HCT116 (cell line): ENCODE data around the gene HSD17B1. TPM values are rescaled to one million over a fixed set of nuclear protein-coding genes. Genes with fewer than 3 reads are reported as not detected.

Source experiments
- ATAC-seq: fragments of 200-7000 bp; cut with Tn5 transposase; 2 replicates; pipeline ENCODE4 v1.9.1; 2020; ENCODE audit warnings: mild to moderate bottlenecking, moderate library complexity
- BruUV-seq: library from RNA; stranded (reverse); fragments of 400-500 nt; replicated peaks from 2 replicates; lab custom pipeline; 2021; lab: Mats Ljungman, UMichigan
- CTCF ChIA-PET: fragments of 300-600 bp; sonication (Branson Sonifier 250); formaldehyde crosslinking; loops from one replicate; lab custom pipeline; 2021; ENCODE audit warnings: antibody characterized with exemption; lab: Charles Lee
- POLR2A ChIA-PET: fragments of 300-600, 350-600 bp; sonication (Branson Sonifier 250); formaldehyde crosslinking; loops from one replicate; lab custom pipeline; 2021; ENCODE audit warnings: antibody characterized with exemption; lab: Charles Lee
- RAD21 ChIA-PET, 2 experiments: fragments of 300-600 bp; sonication (Branson Sonifier 250); formaldehyde crosslinking; loops; one replicate each; lab custom pipeline; 2023; ENCODE audit warnings: low total read pairs in 2 of 2; ENCODE audit not compliant: uncharacterized antibody in 2 of 2, unreplicated experiment in 2 of 2, low non-redundant PET in 1 of 2; lab: Charles Lee
- DNase-seq: peaks from one replicate; pipeline ENCODE4 v3.0.0-alpha.2; 2010; ENCODE audit warnings: low read depth, low spot score
- H2AFZ ChIP-seq: fragments of 200-600 bp; shearing (Covaris generic), sonication (generic); 2 replicates; pipeline ENCODE4 v1.6.1; 2017; ENCODE audit warnings: low read depth, mixed run types, mixed read lengths, antibody characterized with exemption, low read length; ENCODE audit not compliant: poor library complexity, severe bottlenecking
- H3K27ac ChIP-seq: 2 replicates; pipeline ENCODE4 v1.5.1; 2012; ENCODE audit warnings: low read depth, low read length
- H3K27me3 ChIP-seq: fragments of 200-600 bp; sonication (generic); 2 replicates; pipeline ENCODE4 v1.6.1; 2016; ENCODE audit warnings: mixed run types, low read length, mixed read lengths; ENCODE audit not compliant: insufficient read depth
- H3K36me3 ChIP-seq, 2 experiments: fragments of 200-500 bp in 1 of 2; fragments of 200-600 bp in 1 of 2; sonication (Bioruptor generic) in 1 of 2; sonication (generic) in 1 of 2; 2 replicates each; pipeline versions ENCODE4 v1.5.1 to v1.6.1; 2014 to 2016; ENCODE audit warnings: low read length in 2 of 2, inconsistent platforms in 1 of 2, mixed read lengths in 1 of 2, mixed run types in 1 of 2; ENCODE audit not compliant: insufficient read depth in 2 of 2, control insufficient read depth in 1 of 2
- H3K4me1 ChIP-seq, 2 experiments: fragments of 200-600 bp in 1 of 2; sonication (generic) in 1 of 2; 2 replicates each; pipeline versions ENCODE4 v1.5.1 to v1.6.1; 2012 to 2017; ENCODE audit warnings: low read length in 2 of 2, inconsistent platforms in 1 of 2, mild to moderate bottlenecking in 1 of 2, mixed read lengths in 1 of 2, mixed run types in 1 of 2, moderate library complexity in 1 of 2; ENCODE audit not compliant: insufficient read depth in 2 of 2, control insufficient read depth in 1 of 2
- H3K4me2 ChIP-seq: fragments of 200-600 bp; sonication (generic); 2 replicates; pipeline ENCODE4 v1.6.1; 2017; ENCODE audit warnings: mixed run types, low read length, mixed read lengths
- H3K4me3 ChIP-seq, 2 experiments: fragments of 200-600 bp in 1 of 2; sonication (generic) in 1 of 2; replicated peaks in 1 of 2; 2 replicates each; pipeline ENCODE4 v1.5.1; 2011 to 2016; ENCODE audit warnings: low read length in 2 of 2, control low read depth in 1 of 2, low read depth in 1 of 2, mild to moderate bottlenecking in 1 of 2, mixed read lengths in 1 of 2, mixed run types in 1 of 2
- H3K79me2 ChIP-seq: fragments of 200-600 bp; sonication (generic); 2 replicates; pipeline ENCODE4 v1.6.1; 2017; ENCODE audit warnings: mild to moderate bottlenecking, mixed run types, low read length, moderate library complexity, mixed read lengths; ENCODE audit not compliant: insufficient read depth
- H3K9ac ChIP-seq: fragments of 200-600 bp; sonication (generic); 2 replicates; pipeline ENCODE4 v1.6.1; 2016; ENCODE audit warnings: low read length, mixed read lengths
- H3K9me2 ChIP-seq: fragments of 200-600 bp; sonication (generic), shearing (Covaris generic); 2 replicates; pipeline ENCODE4 v1.6.1; 2017; ENCODE audit warnings: mixed run types, mild to moderate bottlenecking, moderate library complexity; ENCODE audit not compliant: insufficient read depth
- H3K9me3 ChIP-seq, 2 experiments: fragments of 200-500 bp in 1 of 2; fragments of 200-600 bp in 1 of 2; sonication (Bioruptor generic) in 1 of 2; sonication (generic) in 1 of 2; 2 replicates each; pipeline ENCODE4 v1.6.1; 2014 to 2017; ENCODE audit warnings: low read length in 2 of 2, mixed read lengths in 2 of 2, inconsistent platforms in 1 of 2, low read depth in 1 of 2, mild to moderate bottlenecking in 1 of 2, mixed run types in 1 of 2, moderate library complexity in 1 of 2; ENCODE audit not compliant: control insufficient read depth in 1 of 2, insufficient read depth in 1 of 2
- H4K20me1 ChIP-seq: fragments of 200-600 bp; sonication (generic), shearing (Covaris generic); 2 replicates; pipeline ENCODE4 v1.6.1; 2017; ENCODE audit warnings: mixed run types, mild to moderate bottlenecking, moderate library complexity; ENCODE audit not compliant: insufficient read depth
- CEBPB ChIP-seq: IDR thresholded peaks from 2 replicates; pipeline ENCODE4 v1.6.1; 2012; ENCODE audit warnings: low read depth
- ELF1 ChIP-seq: IDR thresholded peaks from 2 replicates; pipeline ENCODE4 v1.6.1; 2012; ENCODE audit warnings: low read depth, borderline replicate concordance
- EZH2phosphoT487 ChIP-seq: fragments of 200-600 bp; IDR thresholded peaks from 2 replicates; pipeline ENCODE4 v1.6.1; 2018; ENCODE audit warnings: antibody characterized with exemption, borderline replicate concordance
- FOSL1 ChIP-seq: IDR thresholded peaks from 2 replicates; pipeline ENCODE4 v1.6.1; 2012; ENCODE audit warnings: low read depth
- JUND ChIP-seq: IDR thresholded peaks from 2 replicates; pipeline ENCODE4 v1.6.1; 2012
- POLR2A ChIP-seq: IDR thresholded peaks from 2 replicates; pipeline ENCODE4 v1.7.0; 2011; ENCODE audit warnings: borderline replicate concordance; ENCODE audit not compliant: insufficient read depth, insufficient read length; ENCODE audit errors: extremely low read depth
- POLR2AphosphoS5 ChIP-seq: IDR thresholded peaks from 2 replicates; pipeline ENCODE4 v1.6.1; 2011; ENCODE audit warnings: mild to moderate bottlenecking, low read depth, low read length, moderate library complexity
- SIN3A ChIP-seq: IDR thresholded peaks from 2 replicates; pipeline ENCODE4 v1.6.1; 2012; ENCODE audit warnings: low read depth
- SP1 ChIP-seq: IDR thresholded peaks from 2 replicates; pipeline ENCODE4 v1.6.1; 2012; ENCODE audit warnings: low read depth
- SRF ChIP-seq: IDR thresholded peaks from 2 replicates; pipeline ENCODE4 v1.6.1; 2012; ENCODE audit warnings: low read depth
- TCF7L2 ChIP-seq: IDR thresholded peaks from 2 replicates; pipeline ENCODE4 v1.7.0; 2011; ENCODE audit warnings: borderline replicate concordance, inconsistent platforms; ENCODE audit not compliant: insufficient read depth, insufficient read length; ENCODE audit errors: extremely low read depth
- ZFX ChIP-seq: fragments of 450-650 bp; IDR thresholded peaks from 2 replicates; pipeline ENCODE4 v1.6.1; 2017
- ZNF274 ChIP-seq: fragments of 200-500 bp; sonication (Bioruptor generic); IDR thresholded peaks from 2 replicates; pipeline ENCODE4 v1.6.1; 2014; ENCODE audit warnings: mild to moderate bottlenecking, low read depth, low read length, inconsistent platforms
- intact Hi-C: fragments of 100-400 bp; cut with micrococcal nuclease; formaldehyde crosslinking; loops from 2 replicates; pipeline ENCODE4 v1.10.0; 2022
- total RNA-seq: library from RNA; stranded (reverse); gene quantifications from one replicate; pipeline ENCODE4 v1.2.1, GENCODE V29; 2021; ENCODE audit not compliant: unreplicated experiment
- TF ChIP-seq, protein P1 (sequence below), 3 experiments: fragments of 200-600 bp in 1 of 3; sonication (generic) in 1 of 3; IDR thresholded peaks in 2 of 3; conservative IDR thresholded peaks in 1 of 3; 2 replicates each; pipeline ENCODE4 v1.5.1; 2012 to 2017; ENCODE audit warnings: low read depth in 2 of 3, low read length in 2 of 3, antibody characterized with exemption in 1 of 3, borderline replicate concordance in 1 of 3, control low read depth in 1 of 3, mild to moderate bottlenecking in 1 of 3, mixed read lengths in 1 of 3, mixed run types in 1 of 3, moderate library complexity in 1 of 3; ENCODE audit not compliant: insufficient read depth in 1 of 3
- TF ChIP-seq, protein P2 (sequence below): IDR thresholded peaks from 2 replicates; pipeline ENCODE4 v1.6.1; 2012
- TF ChIP-seq, protein P3 (sequence below): IDR thresholded peaks from 2 replicates; pipeline ENCODE4 v1.6.1; 2012; ENCODE audit warnings: low read depth

The HSD17B1 gene
- total RNA-seq, 1 experiment from 2014 or later = 1.4 TPM

DNA sequence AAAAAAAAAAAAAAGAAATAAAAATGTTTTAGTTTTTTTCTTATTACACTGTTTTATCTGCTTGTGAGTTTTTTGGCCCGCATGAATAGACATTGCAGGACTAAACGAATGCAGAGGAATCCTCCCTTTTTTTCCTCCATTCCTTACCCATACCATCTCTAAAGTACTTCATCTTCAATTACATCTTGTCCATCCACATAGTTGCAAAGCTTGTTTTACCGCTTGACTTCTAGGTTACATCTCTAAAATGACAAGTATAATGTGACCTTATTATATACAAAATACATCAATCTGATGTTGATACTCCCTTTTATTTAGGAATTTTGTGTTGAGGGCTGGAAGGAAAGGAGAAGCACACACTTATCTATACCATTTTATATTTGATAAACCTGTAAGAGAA lies 43.7 kb downstream of the HSD17B1 start:
- no TSS peak for BruUV-seq
- no peak for TF ChIP-seq SIN3A
- TF ChIP-seq POLR2A = no peak
- no peak for TF ChIP-seq ZNF274
- TF ChIP-seq, protein P1, sequence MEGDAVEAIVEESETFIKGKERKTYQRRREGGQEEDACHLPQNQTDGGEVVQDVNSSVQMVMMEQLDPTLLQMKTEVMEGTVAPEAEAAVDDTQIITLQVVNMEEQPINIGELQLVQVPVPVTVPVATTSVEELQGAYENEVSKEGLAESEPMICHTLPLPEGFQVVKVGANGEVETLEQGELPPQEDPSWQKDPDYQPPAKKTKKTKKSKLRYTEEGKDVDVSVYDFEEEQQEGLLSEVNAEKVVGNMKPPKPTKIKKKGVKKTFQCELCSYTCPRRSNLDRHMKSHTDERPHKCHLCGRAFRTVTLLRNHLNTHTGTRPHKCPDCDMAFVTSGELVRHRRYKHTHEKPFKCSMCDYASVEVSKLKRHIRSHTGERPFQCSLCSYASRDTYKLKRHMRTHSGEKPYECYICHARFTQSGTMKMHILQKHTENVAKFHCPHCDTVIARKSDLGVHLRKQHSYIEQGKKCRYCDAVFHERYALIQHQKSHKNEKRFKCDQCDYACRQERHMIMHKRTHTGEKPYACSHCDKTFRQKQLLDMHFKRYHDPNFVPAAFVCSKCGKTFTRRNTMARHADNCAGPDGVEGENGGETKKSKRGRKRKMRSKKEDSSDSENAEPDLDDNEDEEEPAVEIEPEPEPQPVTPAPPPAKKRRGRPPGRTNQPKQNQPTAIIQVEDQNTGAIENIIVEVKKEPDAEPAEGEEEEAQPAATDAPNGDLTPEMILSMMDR (IDR thresholded peaks at IDR 0.05 in 2 of 3, conservative IDR thresholded peaks at IDR 0.05 in 1 of 3; ENCODE audit: borderline replicate concordance in 1 of 3, insufficient read depth in 1 of 3, low read depth in 2 of 3, low read length in 2 of 3) = no peak
- no peak for TF ChIP-seq JUND
- TF ChIP-seq, protein P2, sequence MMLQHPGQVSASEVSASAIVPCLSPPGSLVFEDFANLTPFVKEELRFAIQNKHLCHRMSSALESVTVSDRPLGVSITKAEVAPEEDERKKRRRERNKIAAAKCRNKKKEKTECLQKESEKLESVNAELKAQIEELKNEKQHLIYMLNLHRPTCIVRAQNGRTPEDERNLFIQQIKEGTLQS = no peak
- TF ChIP-seq SP1 = no peak
- no peak for TF ChIP-seq ELF1
- TF ChIP-seq FOSL1 = no peak
- TF ChIP-seq SRF = no peak
- TF ChIP-seq CEBPB = no peak
- TF ChIP-seq TCF7L2 = no peak
- no peak for TF ChIP-seq POLR2AphosphoS5
- no peak for TF ChIP-seq EZH2phosphoT487
- TF ChIP-seq, protein P3, sequence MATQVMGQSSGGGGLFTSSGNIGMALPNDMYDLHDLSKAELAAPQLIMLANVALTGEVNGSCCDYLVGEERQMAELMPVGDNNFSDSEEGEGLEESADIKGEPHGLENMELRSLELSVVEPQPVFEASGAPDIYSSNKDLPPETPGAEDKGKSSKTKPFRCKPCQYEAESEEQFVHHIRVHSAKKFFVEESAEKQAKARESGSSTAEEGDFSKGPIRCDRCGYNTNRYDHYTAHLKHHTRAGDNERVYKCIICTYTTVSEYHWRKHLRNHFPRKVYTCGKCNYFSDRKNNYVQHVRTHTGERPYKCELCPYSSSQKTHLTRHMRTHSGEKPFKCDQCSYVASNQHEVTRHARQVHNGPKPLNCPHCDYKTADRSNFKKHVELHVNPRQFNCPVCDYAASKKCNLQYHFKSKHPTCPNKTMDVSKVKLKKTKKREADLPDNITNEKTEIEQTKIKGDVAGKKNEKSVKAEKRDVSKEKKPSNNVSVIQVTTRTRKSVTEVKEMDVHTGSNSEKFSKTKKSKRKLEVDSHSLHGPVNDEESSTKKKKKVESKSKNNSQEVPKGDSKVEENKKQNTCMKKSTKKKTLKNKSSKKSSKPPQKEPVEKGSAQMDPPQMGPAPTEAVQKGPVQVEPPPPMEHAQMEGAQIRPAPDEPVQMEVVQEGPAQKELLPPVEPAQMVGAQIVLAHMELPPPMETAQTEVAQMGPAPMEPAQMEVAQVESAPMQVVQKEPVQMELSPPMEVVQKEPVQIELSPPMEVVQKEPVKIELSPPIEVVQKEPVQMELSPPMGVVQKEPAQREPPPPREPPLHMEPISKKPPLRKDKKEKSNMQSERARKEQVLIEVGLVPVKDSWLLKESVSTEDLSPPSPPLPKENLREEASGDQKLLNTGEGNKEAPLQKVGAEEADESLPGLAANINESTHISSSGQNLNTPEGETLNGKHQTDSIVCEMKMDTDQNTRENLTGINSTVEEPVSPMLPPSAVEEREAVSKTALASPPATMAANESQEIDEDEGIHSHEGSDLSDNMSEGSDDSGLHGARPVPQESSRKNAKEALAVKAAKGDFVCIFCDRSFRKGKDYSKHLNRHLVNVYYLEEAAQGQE = no peak
- no peak for TF ChIP-seq ZFX
- RAD21 ChIA-PET = no interaction called here
- H4K20me1 ChIP-seq = no peaks in the 10 kb centered on the region
- H3K9me2 ChIP-seq = no peaks in the 10 kb centered on the region
- H3K4me2 ChIP-seq = no peak overlapping the region
- DNase-seq = no peak
- no peaks in the 10 kb centered on the region for H3K4me1 ChIP-seq
- intact Hi-C loops = no loop called here
- no peak overlapping the region for H3K9ac ChIP-seq
- peaks cover 17% of the 10 kb centered on the region for H3K79me2 ChIP-seq
- no peak for ATAC-seq
- no peak overlapping the region for H3K4me3 ChIP-seq
- no peak overlapping the region for H3K27ac ChIP-seq
- CTCF ChIA-PET = interaction anchor here (0.7 kb wide), 1 partner anchor 177 kb away, joined by 3 read pairs; the partner anchor contains the start of gene VPS25
- H3K36me3 ChIP-seq = peaks cover 0 to 6% of the 10 kb centered on the region in 2 experiments; a peak in 1 of 4 replicates
- H3K9me3 ChIP-seq = no peaks in the 10 kb centered on the region
- no peaks in the 10 kb centered on the region for H3K27me3 ChIP-seq
- POLR2A ChIA-PET = no interaction called here
- H2AFZ ChIP-seq = no peak overlapping the region
